ENCODE results near the gene COQ8B.
A peak's percentile ranks its signal among the peaks of the same experiment; 100 is the strongest.

DNA sequence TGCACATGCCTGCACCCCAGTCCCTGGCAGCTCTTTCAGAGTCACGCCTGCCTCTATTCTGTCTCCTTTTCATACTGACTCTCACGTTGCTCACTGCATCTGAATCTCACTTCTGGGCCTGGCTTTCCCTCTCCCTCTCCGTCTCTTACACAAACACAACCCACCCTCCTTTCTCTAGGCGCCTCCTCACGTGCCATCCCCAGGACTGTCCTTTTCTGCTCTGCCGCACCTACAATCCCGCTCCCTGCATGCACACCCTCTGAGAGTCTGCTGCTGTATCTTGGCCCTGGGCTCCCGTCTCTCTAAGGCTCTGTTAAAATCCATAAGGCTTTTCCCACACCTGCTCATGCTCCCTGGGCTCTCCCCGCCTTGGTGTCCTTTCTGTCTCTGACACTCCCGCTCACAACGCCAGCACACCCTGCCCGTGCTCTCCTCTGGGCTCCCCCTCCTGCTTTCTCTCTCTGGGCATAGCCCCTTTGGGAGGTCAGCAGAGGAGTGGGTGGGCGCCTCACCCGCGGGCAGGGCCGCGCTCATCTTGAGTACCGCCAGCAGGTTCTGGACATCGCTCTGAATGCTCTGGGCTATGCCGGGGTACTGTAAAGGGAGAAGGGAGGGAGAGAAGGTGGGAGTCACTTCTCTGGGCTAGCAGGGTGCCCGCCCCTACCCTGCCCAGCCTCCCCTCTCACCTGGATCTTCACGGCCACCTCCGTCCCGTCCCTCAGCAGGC, 13.5 kb downstream of the COQ8B start:
- TF ChIP-seq POLR2AphosphoS5 (IDR thresholded peaks at IDR 0.05), result peak in 1 of 3 donors; percentile 21
- TF ChIP-seq, protein P1, sequence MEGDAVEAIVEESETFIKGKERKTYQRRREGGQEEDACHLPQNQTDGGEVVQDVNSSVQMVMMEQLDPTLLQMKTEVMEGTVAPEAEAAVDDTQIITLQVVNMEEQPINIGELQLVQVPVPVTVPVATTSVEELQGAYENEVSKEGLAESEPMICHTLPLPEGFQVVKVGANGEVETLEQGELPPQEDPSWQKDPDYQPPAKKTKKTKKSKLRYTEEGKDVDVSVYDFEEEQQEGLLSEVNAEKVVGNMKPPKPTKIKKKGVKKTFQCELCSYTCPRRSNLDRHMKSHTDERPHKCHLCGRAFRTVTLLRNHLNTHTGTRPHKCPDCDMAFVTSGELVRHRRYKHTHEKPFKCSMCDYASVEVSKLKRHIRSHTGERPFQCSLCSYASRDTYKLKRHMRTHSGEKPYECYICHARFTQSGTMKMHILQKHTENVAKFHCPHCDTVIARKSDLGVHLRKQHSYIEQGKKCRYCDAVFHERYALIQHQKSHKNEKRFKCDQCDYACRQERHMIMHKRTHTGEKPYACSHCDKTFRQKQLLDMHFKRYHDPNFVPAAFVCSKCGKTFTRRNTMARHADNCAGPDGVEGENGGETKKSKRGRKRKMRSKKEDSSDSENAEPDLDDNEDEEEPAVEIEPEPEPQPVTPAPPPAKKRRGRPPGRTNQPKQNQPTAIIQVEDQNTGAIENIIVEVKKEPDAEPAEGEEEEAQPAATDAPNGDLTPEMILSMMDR (IDR thresholded peaks at IDR 0.05 in 8 of 11, conservative IDR thresholded peaks at IDR 0.05 in 3 of 11), result no peak
